HG03432 (cell line): ENCODE measurements around the gene ZNHIT3.
"Not testable (repeated sequence)": the region's sequence is repeated elsewhere in the genome, so short reads cannot be mapped to it uniquely, and the experiment has no call there.

ENCODE experiments used
- ATAC-seq: cut with Tn5 transposase; IDR thresholded peaks from one replicate; pipeline ENCODE4 v1.9.1; 2021; ENCODE audit warnings: mild to moderate bottlenecking, moderate library complexity; ENCODE audit not compliant: unreplicated experiment

Gene ZNHIT3

GRCh38 chr17:36486204-36487194 is at the start of gene ZNHIT3:
Gene ZNHIT3, plus strand, starts transcription at chr17:36486681. Its CDS starts 19 bp downstream, at chr17:36486700.
- ATAC-seq, result peak; percentile 90

GRCh38 chr17:36441792-36442191 is 44.7 kb upstream of the ZNHIT3 start:
- ATAC-seq, result not testable (repeated sequence)

GRCh38 chr17:36443777-36444176 is 42.7 kb upstream of the ZNHIT3 start:
- ATAC-seq, result no peak

- ATAC-seq, result not testable (repeated sequence)
These were observed 36.5 kb upstream of the ZNHIT3 start for GRCh38 chr17:36449997-36450396.

- not testable (repeated sequence) for ATAC-seq
These were observed 33.6 kb upstream of the ZNHIT3 start for GRCh38 chr17:36452888-36453287.

- not testable (repeated sequence) for ATAC-seq
These were observed 28.8 kb upstream of the ZNHIT3 start for GRCh38 chr17:36457701-36458100.

- no peak for ATAC-seq
These were observed 27.4 kb upstream of the ZNHIT3 start for GRCh38 chr17:36459045-36459444.

GRCh38 chr17:36459601-36460000 is 26.9 kb upstream of the ZNHIT3 start:
- no peak for ATAC-seq

- no peak for ATAC-seq
These were observed 26.1 kb upstream of the ZNHIT3 start for GRCh38 chr17:36460265-36460937.

- no peak for ATAC-seq
These were observed 25.0 kb upstream of the ZNHIT3 start for GRCh38 chr17:36461330-36462110.

GRCh38 chr17:36463916-36464764 is 22.3 kb upstream of the ZNHIT3 start:
- no peak for ATAC-seq

- ATAC-seq, result no peak
These were observed 21.8 kb upstream of the ZNHIT3 start for GRCh38 chr17:36464765-36465088.

- ATAC-seq, result no peak
These were observed 17.4 kb upstream of the ZNHIT3 start for GRCh38 chr17:36468903-36469635.

- no peak for ATAC-seq
These were observed 16.7 kb upstream of the ZNHIT3 start for GRCh38 chr17:36469733-36470132.

GRCh38 chr17:36470499-36470898 is 16.0 kb upstream of the ZNHIT3 start:
- no peak for ATAC-seq

- no peak for ATAC-seq
These were observed 11.9 kb upstream of the ZNHIT3 start for GRCh38 chr17:36474571-36474970.

GRCh38 chr17:36475346-36475970 is 11.0 kb upstream of the ZNHIT3 start:
- ATAC-seq, result no peak

GRCh38 chr17:36481829-36482228 is 4.7 kb upstream of the ZNHIT3 start:
- no peak for ATAC-seq
